ENCODE results near the gene EXOC4.

The EXOC4 gene

DNA sequence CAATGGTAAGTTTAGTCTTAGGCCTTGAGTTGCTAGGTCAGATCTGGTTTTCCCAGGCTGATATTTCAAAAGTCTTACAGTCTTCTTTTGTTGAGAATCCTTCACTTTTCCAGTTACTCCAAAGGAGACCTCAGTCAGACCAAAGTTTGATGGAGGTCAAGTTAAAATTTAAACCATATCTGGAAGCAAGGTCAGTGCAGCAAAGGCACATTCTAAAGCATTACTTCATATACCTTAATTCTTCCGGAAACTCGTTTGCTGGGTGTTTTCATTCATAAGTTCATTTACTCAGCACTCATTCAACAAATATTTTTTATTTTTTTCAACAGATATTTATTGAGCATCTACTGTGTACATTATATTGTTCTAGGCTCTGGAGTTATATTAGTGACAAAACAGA is 471.3 kb downstream of the EXOC4 start:
- Histone ChIP-seq H3K9me2 (replicated peaks; ENCODE audit: low read depth, low read length) (no peaks in the 10 kb centered on the region), H3K9me3 (ENCODE audit: insufficient read depth, low read depth, low read length) (no peaks in the 10 kb centered on the region)
- TF ChIP-seq EZH2phosphoT487 (IDR thresholded peaks at IDR 0.05; ENCODE audit: borderline replicate concordance) (no peak), CTCF (conservative IDR thresholded peaks at IDR 0.05; ENCODE audit: low read length) (no peak)

GRCh38 chr7:133724694-133725093 is 471.8 kb downstream of the EXOC4 start:
- no peaks in the 10 kb centered on the region for H3K9me3 ChIP-seq (ENCODE audit: insufficient read depth, low read depth, low read length)
- H3K9ac ChIP-seq (ENCODE audit: low read depth, low read length, poor library complexity, severe bottlenecking), result no peak overlapping the region
- no peak overlapping the region for H3K4me3 ChIP-seq (ENCODE audit: low read length, poor library complexity, severe bottlenecking)
- TF ChIP-seq EZH2phosphoT487 (IDR thresholded peaks at IDR 0.05; ENCODE audit: borderline replicate concordance) (no peak), CTCF (conservative IDR thresholded peaks at IDR 0.05; ENCODE audit: low read length) (no peak)
- H3K4me2 ChIP-seq (ENCODE audit: low read depth, low read length, poor library complexity, severe bottlenecking), result no peak overlapping the region
- no peaks in the 10 kb centered on the region for H3F3A ChIP-seq (ENCODE audit: low read depth)
- H4K20me1 ChIP-seq (ENCODE audit: insufficient read depth, low read length, poor library complexity, severe bottlenecking), result no peaks in the 10 kb centered on the region
- no peak overlapping the region for H2AFZ ChIP-seq (ENCODE audit: low read length)
- H3K36me3 ChIP-seq (ENCODE audit: insufficient read depth, low read length), result no peaks in the 10 kb centered on the region
- no peaks in the 10 kb centered on the region for H3K9me2 ChIP-seq (replicated peaks; ENCODE audit: low read depth, low read length)
- H3K79me2 ChIP-seq (ENCODE audit: insufficient read depth, low read length), result no peaks in the 10 kb centered on the region
- peaks cover 25% of the 10 kb centered on the region for H3K4me1 ChIP-seq (ENCODE audit: insufficient read depth, low read length, poor library complexity, severe bottlenecking)
- no peaks in the 10 kb centered on the region for H3K27me3 ChIP-seq (ENCODE audit: insufficient read depth, low read length, poor library complexity, severe bottlenecking)

More for the DNA sequence above, 471.3 kb downstream of the EXOC4 start:
- Histone ChIP-seq H4K20me1 (ENCODE audit: insufficient read depth, low read length, poor library complexity, severe bottlenecking) (no peaks in the 10 kb centered on the region), H3K79me2 (ENCODE audit: insufficient read depth, low read length) (no peaks in the 10 kb centered on the region), H3K27me3 (ENCODE audit: insufficient read depth, low read length, poor library complexity, severe bottlenecking) (no peaks in the 10 kb centered on the region), H3K4me1 (ENCODE audit: insufficient read depth, low read length, poor library complexity, severe bottlenecking) (peaks cover 25% of the 10 kb centered on the region), H3K4me2 (ENCODE audit: low read depth, low read length, poor library complexity, severe bottlenecking) (no peak overlapping the region), H3F3A (ENCODE audit: low read depth) (no peaks in the 10 kb centered on the region), H3K4me3 (ENCODE audit: low read length, poor library complexity, severe bottlenecking) (no peak overlapping the region), H2AFZ (ENCODE audit: low read length) (no peak overlapping the region), H3K9ac (ENCODE audit: low read depth, low read length, poor library complexity, severe bottlenecking) (no peak overlapping the region), H3K36me3 (ENCODE audit: insufficient read depth, low read length) (no peaks in the 10 kb centered on the region)

- Histone ChIP-seq H3K4me2 (ENCODE audit: low read depth, low read length, poor library complexity, severe bottlenecking) (no peak overlapping the region), H3K79me2 (ENCODE audit: insufficient read depth, low read length) (no peaks in the 10 kb centered on the region), H3K36me3 (ENCODE audit: insufficient read depth, low read length) (no peaks in the 10 kb centered on the region), H4K20me1 (ENCODE audit: insufficient read depth, low read length, poor library complexity, severe bottlenecking) (no peaks in the 10 kb centered on the region), H2AFZ (ENCODE audit: low read length) (no peak overlapping the region), H3K9me2 (replicated peaks; ENCODE audit: low read depth, low read length) (no peaks in the 10 kb centered on the region), H3K9me3 (ENCODE audit: insufficient read depth, low read depth, low read length) (no peaks in the 10 kb centered on the region), H3K4me1 (ENCODE audit: insufficient read depth, low read length, poor library complexity, severe bottlenecking) (peaks cover 11% of the 10 kb centered on the region), H3K9ac (ENCODE audit: low read depth, low read length, poor library complexity, severe bottlenecking) (no peak overlapping the region), H3K4me3 (ENCODE audit: low read length, poor library complexity, severe bottlenecking) (no peak overlapping the region), H3K27me3 (ENCODE audit: insufficient read depth, low read length, poor library complexity, severe bottlenecking) (no peaks in the 10 kb centered on the region), H3F3A (ENCODE audit: low read depth) (no peaks in the 10 kb centered on the region)
- TF ChIP-seq CTCF (conservative IDR thresholded peaks at IDR 0.05; ENCODE audit: low read length), result no peak
- no peak for TF ChIP-seq EZH2phosphoT487 (IDR thresholded peaks at IDR 0.05; ENCODE audit: borderline replicate concordance)
Measured at GRCh38 chr7:133727476-133728214, 474.8 kb downstream of the EXOC4 start.
